Umbilical cord (tissue), 2 donors: ENCODE results near the gene EFNA5. TPM values are rescaled to one million over a fixed set of nuclear protein-coding genes. Genes with fewer than 3 reads are reported as not detected.

Experiments used
- DNase-seq: peaks from one replicate; pipeline ENCODE4 v3.0.0-alpha.2; 2015; ENCODE audit warnings: low spot score
- total RNA-seq: library from RNA; depleted of rRNA; stranded (reverse); fragments of >200 nt; gene quantifications from one replicate; pipeline ENCODE4 v1.2.3, GENCODE V29; 2014; ENCODE audit warnings: low replicate concordance; ENCODE audit not compliant: insufficient read depth

EFNA5 gene
- total RNA-seq, 1 donor from 2014 or later: 15.2 TPM

- DNase-seq: peak; percentile 99
These were observed 1.7 kb upstream of the EFNA5 start for GRCh38 chr5:107672211-107673038.

DNA sequence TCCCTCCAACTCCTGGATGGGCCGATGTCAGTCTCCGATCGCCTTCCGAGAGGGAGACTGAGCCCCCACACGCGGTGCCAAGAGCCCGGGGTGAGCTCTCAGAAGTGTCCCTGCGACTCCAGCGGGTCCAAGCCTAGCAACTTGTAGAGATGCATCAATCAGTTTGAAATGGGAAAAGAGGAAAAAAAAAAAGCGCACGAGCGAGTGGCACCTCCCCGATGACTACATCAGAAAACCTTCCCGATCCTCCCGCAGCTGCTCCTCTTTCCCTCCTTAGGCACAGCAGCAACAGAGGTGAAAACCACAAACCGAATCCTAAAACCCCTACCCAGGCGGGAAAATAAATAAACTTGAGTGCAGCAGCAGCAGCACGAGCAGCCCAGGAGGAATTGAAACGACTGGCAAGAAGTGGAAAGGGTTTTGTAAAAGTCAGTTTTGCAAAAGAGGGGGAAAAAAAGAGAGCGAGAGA, 1.0 kb upstream of the EFNA5 start:
- no peak for DNase-seq

DNA sequence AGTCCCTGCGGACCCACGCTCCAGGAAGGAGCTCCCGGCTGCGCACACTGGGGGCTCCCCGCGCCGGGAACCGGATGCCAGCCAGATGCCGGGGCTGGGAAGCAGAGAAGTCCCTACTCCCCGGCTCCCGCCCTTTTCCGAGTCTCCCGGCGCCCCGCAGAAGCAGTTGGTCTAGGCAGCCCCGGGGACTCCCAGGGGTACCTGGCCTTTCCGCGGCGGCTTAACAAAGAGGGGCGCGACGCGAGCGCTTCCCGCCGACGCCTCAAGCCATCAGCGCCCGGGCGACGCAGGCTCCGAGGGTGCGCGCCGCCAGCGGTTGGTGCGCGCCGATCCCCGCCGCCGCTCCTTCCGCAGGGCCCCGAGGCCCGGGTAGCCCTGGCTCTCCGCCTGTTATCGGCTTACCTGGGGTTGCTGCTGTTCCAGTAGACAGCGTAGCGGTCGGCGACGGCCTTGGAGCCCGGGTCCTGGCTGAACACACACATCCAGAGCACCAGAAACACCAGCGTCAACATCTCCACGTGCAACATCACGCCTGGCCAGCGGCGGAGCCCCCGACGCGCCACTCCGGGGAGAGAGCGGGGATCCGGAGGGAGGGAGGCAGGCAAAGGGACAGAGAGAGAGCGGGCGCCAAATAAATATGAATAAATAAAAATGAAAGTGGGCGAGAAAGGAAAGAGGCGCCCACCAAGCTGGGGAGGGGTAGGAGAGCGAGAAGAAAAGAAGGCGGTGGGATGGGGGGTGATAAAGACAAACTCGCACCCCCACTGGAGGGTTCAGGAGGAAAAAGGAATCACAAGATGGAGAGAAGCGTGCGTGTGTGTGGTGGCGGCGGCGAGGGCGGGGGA, 428 bp downstream of the EFNA5 start:
- peak; percentile 44 for DNase-seq

DNA sequence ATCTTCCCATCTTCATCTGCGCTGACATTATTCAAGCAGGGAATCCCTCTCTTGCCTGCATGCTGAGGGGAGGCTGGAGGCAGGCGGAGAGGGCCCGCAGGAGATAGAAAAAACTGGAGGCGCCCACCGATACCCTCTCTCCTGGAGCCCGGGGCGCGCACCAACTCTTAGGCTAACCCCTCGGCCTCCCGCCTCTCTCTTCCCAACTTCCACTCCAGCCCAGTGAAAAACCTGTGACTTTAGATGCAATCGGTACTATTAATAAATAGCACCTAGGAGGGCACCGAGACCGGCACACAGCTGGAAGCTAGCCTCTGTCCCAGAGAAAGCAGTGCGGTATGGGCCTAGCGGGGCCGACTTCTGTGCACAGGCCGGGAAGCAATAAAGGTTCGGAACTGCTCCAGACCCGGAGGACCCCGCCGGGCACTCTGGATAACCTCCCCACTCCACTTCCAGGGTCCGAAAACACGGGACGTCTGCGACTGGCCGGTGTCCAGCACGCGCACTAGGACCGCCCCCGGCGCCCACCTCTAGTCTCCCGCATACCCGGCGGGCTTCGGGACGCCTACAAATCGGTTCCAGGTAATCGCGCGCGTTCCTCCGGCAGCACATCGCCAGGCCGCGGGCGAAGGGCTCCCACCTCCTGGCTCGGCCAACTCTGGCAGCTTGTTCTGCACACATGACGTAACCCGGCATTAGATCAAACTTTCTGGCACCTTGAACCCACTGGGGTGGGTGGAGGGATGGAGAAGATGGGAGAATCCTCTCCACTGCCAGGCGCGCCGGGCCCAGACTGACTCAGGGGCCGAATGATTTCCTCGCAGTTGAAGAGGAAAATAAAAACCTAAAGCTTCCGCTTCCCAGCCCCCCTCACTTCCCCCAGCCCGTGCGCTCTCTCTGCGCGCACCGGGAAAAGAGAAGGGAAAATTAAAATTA, 1.4 kb downstream of the EFNA5 start:
- DNase-seq: peak; percentile 46

DNA sequence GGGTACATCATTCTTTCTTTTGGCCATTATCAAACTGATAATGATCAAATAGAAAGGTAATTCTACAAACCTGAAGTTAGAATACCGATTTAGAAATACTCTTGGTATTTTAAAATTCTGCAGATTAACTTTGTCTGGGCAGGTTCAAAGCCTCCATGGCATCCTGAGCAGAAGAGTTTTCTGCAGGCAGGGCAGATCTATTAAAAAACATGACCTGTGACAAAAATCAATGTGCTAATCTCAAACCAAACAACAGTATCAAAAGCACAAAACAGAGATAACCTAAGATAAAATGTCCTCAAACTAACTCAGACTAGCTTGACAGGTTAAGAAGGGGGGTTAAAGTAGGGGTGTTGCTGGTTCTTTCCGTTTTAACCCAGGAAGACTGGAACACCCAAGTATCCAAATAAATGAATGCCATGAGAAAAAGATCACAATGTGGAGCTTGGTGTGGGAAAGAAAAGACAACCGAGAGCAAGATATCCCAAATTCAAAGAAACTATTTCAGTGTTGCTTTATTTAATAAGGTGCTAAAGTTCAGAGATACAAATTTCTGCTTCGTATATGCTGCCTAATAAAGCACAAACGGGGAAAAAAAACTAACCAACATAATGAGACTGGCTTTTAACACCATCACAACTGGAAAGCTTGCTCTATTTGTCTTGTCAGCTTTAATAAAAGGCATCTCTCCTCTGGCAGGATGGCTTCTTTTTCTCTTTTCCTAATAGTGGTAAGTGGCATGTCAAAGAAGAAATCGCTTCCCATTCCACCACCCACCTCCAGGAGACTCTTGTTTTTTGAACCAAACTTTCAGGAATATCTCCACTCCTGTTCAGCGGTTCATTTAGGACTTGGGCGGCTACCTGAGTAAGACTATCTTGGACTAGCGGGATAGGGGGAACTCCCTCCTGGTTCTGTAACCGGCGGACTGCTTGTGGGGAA, 2.3 kb downstream of the EFNA5 start:
- peak; percentile 39 for DNase-seq

- no peak for DNase-seq
These were observed 4.6 kb downstream of the EFNA5 start for GRCh38 chr5:107666051-107666655.

GRCh38 chr5:107665036-107665570, 5.6 kb downstream of the EFNA5 start:
- DNase-seq: no peak

DNA sequence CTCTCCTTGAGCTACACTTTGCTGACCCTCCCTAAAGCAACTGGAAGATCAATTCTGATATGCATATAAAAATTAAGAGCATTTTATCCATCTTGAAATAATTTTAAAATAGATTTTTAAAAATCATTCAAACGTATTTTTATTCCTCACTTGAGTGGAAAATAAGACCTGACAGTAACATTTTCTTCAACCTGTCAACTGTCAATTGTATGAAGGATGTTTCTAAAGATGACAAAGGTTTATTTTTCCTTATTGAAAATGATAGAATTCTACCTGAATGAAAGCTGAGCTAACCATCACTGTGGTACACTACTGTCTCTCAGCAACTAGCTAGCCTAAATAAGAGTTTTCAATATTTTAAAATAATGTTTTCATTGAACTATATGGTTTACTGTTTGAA, 7.0 kb downstream of the EFNA5 start:
- no peak for DNase-seq

DNA sequence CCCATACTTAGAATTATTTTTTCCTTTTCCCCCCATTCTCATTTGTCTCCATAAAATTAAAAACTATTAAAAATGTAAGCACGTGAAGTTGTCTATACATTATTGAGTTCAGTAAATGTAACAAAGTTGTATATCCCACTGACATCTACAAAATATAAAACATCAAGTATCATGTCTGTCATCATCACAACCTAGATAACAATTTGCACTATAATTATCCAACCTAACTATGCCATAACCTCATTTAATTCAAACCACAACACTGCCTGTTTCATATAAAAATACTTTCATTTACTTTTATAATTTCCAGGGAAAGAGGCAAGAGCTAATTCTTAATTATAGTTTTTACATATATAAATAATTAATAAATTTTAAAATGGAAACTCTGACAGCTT, 9.1 kb downstream of the EFNA5 start:
- DNase-seq: no peak

DNA sequence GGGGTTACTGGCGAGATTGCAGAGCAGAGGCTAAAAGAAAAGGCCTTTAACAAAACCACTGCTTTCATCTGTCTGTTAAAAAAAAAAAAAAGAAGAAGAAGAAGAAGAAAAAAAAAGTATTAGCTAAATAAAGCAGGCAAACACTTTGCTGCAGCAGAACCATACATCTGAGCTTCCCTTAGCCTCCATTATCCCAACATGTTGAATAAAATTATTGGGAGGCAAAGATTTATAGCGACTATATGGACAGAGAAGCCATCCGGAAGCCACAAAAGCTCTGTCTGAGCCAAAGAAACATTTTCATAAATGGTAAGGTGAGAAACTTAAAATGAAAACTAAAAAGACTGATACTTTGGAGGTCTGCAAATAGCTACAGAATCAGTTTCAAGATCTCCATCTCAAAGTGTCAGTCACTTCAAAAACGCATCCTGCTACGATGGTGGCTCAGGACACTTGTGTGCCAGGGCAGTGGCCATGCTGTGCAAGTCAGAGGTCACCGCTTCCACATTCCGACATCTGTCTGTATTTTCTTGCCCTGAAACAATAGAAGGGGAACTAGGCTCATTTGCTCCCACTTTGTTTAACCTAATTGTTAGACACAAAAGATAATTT, 9.6 kb downstream of the EFNA5 start:
- no peak for DNase-seq

- DNase-seq: no peak
These were observed 12.2 kb downstream of the EFNA5 start for GRCh38 chr5:107658528-107658927.

DNA sequence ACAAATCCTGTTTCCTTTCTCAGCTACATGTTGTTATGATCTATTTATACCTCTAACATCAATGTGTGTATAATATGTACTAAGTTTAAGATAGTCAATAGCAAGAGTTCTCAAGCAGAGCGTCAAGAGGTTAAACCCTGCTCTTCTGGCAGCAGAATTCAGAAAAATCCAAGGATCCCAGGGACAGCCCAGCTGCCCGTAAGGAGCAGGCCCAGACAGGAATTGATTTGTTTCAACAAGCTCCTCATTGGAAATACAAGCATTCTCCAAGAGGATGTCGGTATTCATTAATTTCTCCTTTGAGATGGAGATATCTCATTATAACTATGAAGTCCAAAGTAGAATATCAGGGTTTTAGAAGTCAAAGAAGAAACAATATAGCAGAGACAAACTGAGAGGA, 14.9 kb downstream of the EFNA5 start:
- peak; percentile 17 for DNase-seq

GRCh38 chr5:107654827-107655226, 15.9 kb downstream of the EFNA5 start:
- DNase-seq: no peak

GRCh38 chr5:107653685-107654084, 17.1 kb downstream of the EFNA5 start:
- no peak for DNase-seq

GRCh38 chr5:107652839-107653607, 17.7 kb downstream of the EFNA5 start:
- peak; percentile 42 for DNase-seq

GRCh38 chr5:107652408-107652807, 18.3 kb downstream of the EFNA5 start:
- DNase-seq: no peak

- no peak for DNase-seq
These were observed 19.4 kb downstream of the EFNA5 start for GRCh38 chr5:107651325-107651724.

GRCh38 chr5:107646418-107646817, 24.3 kb downstream of the EFNA5 start:
- DNase-seq: no peak
